ENCODE measurements around the gene PLCD1.
"Not testable (repeated sequence)": the region's sequence is repeated elsewhere in the genome, so short reads cannot be mapped to it uniquely, and the experiment has no call there.

The PLCD1 gene

GRCh38 chr3:38029400-38030125 lies at the start of gene PLCD1:
Gene PLCD1, minus strand, starts transcription at chr3:38029642. Its CDS starts 103 bp downstream, at chr3:38029539.
- Histone ChIP-seq H3K36me3 (ENCODE audit: insufficient read depth, low read length) (no peaks in the 10 kb centered on the region), H2AFZ (ENCODE audit: low read length, unreplicated experiment) (peak within 1 kb of the TSS; percentile 55), H3K27me3 (ENCODE audit: insufficient read depth, low read length) (no peaks in the 10 kb centered on the region), H3K79me2 (ENCODE audit: control insufficient read depth, insufficient read depth, low read length, unreplicated experiment) (no peaks in the 10 kb centered on the region), H3K27ac (ENCODE audit: low read depth, low read length) (peak within 1 kb of the TSS; percentile 65; the same call in 1 of the 2 replicates), H3K4me1 (ENCODE audit: control insufficient read depth, insufficient read depth, low read length, unreplicated experiment) (peaks cover 31% of the 10 kb centered on the region), H3K4me3 (ENCODE audit: low read depth, low read length) (peak within 1 kb of the TSS; percentile 80)

GRCh38 chr3:38077073-38077472 lies 47.6 kb upstream of the PLCD1 start:
- not testable (repeated sequence) for H3K4me3 ChIP-seq (ENCODE audit: low read depth, low read length); H3K79me2 ChIP-seq (ENCODE audit: control insufficient read depth, insufficient read depth, low read length, unreplicated experiment); H3K36me3 ChIP-seq (ENCODE audit: insufficient read depth, low read length); H3K27me3 ChIP-seq (ENCODE audit: insufficient read depth, low read length); H3K27ac ChIP-seq (ENCODE audit: low read depth, low read length); H2AFZ ChIP-seq (ENCODE audit: low read length, unreplicated experiment); H3K4me1 ChIP-seq (ENCODE audit: control insufficient read depth, insufficient read depth, low read length, unreplicated experiment)

DNA sequence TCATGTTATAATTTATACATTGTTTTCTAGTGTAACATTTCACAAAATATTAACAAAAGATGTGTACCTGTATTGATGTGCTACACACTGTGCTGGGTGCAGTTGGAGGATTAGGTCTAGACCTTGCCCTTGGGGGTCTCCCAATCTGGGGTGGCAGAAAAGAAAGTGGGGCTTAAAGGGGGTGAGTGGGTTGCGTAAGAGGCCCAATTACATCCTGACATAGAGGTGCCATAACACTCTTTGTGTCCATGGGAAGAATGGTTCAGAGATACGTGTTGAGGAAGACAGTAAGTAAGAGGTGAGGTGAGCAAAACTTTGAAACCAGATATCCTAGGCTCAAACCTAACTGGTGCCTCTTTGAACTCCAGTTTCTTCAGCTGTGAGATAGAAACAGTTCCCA lies 40.6 kb upstream of the PLCD1 start:
- Histone ChIP-seq H3K27me3 (ENCODE audit: insufficient read depth, low read length) (peaks cover 37% of the 10 kb centered on the region), H2AFZ (ENCODE audit: low read length, unreplicated experiment) (no peak overlapping the region), H3K4me1 (ENCODE audit: control insufficient read depth, insufficient read depth, low read length, unreplicated experiment) (no peaks in the 10 kb centered on the region), H3K36me3 (ENCODE audit: insufficient read depth, low read length) (no peaks in the 10 kb centered on the region), H3K4me3 (ENCODE audit: low read depth, low read length) (no peak overlapping the region), H3K79me2 (ENCODE audit: control insufficient read depth, insufficient read depth, low read length, unreplicated experiment) (no peaks in the 10 kb centered on the region), H3K27ac (ENCODE audit: low read depth, low read length) (no peak overlapping the region)

DNA sequence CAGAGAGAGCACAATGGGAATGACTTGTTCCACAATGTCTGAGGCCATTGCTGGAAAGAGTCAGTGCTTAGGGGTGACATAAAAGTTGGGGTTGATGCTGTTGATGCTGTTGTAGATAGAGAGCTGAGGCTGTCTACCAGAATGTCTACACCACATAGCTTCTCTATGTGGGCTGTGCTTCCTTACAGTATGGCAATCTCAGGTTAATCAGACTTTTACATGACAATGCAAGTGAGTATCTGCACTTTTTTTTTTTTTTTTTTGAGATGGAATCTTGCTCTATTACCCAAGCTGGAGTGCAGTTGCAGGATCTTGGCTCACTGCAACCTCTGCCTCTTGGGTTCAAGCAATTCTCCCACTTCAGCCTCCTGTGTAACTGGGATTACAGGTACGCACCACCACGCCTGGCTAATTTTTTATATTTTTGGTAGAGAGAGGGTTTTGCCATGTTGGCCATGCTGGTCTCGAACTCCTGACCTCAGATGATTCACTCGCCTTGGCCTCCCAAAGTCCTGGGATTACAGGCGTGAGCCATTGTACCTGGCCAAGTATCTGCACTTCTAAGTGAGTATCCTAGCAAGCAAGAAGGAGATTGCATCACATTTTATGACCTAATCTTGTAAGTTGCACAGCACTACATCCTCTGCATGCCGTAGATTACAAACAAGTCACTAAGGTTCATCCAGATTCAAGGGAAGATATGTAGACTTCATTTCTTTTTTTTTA lies 38.2 kb upstream of the PLCD1 start:
- Histone ChIP-seq H3K36me3 (ENCODE audit: insufficient read depth, low read length) (no peaks in the 10 kb centered on the region), H3K27me3 (ENCODE audit: insufficient read depth, low read length) (peaks cover 43% of the 10 kb centered on the region), H3K4me1 (ENCODE audit: control insufficient read depth, insufficient read depth, low read length, unreplicated experiment) (no peaks in the 10 kb centered on the region), H3K79me2 (ENCODE audit: control insufficient read depth, insufficient read depth, low read length, unreplicated experiment) (no peaks in the 10 kb centered on the region), H2AFZ (ENCODE audit: low read length, unreplicated experiment) (no peak overlapping the region), H3K27ac (ENCODE audit: low read depth, low read length) (no peak overlapping the region), H3K4me3 (ENCODE audit: low read depth, low read length) (no peak overlapping the region)

DNA sequence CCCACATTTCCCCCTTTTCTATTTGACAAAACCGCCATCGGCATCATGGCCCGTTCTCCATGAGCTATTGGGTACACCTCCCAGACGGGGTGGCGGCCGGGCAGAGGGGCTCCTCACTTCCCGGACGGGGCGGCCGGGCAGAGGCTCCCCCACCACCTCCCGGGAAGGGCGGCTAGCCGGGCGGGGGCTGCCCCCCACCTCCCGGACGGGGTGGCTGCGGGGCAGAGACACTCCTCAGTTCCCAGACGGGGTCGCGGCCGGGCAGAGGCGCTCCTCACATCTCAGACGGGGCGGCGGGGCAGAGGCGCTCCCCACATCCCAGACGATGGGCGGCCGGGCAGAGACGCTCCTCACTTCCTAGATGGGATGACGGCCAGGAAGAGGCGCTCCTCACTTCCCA lies 35.0 kb upstream of the PLCD1 start:
- peaks cover 63% of the 10 kb centered on the region for H3K27me3 ChIP-seq (ENCODE audit: insufficient read depth, low read length)
- H3K4me3 ChIP-seq (ENCODE audit: low read depth, low read length); H2AFZ ChIP-seq (ENCODE audit: low read length, unreplicated experiment); H3K27ac ChIP-seq (ENCODE audit: low read depth, low read length); H3K36me3 ChIP-seq (ENCODE audit: insufficient read depth, low read length); H3K79me2 ChIP-seq (ENCODE audit: control insufficient read depth, insufficient read depth, low read length, unreplicated experiment); H3K4me1 ChIP-seq (ENCODE audit: control insufficient read depth, insufficient read depth, low read length, unreplicated experiment): not testable (repeated sequence)

GRCh38 chr3:38062809-38063208 lies 33.4 kb upstream of the PLCD1 start:
- Histone ChIP-seq H3K27me3 (ENCODE audit: insufficient read depth, low read length) (peaks cover 68% of the 10 kb centered on the region), H3K4me1 (ENCODE audit: control insufficient read depth, insufficient read depth, low read length, unreplicated experiment) (no peaks in the 10 kb centered on the region), H3K79me2 (ENCODE audit: control insufficient read depth, insufficient read depth, low read length, unreplicated experiment) (no peaks in the 10 kb centered on the region)

DNA sequence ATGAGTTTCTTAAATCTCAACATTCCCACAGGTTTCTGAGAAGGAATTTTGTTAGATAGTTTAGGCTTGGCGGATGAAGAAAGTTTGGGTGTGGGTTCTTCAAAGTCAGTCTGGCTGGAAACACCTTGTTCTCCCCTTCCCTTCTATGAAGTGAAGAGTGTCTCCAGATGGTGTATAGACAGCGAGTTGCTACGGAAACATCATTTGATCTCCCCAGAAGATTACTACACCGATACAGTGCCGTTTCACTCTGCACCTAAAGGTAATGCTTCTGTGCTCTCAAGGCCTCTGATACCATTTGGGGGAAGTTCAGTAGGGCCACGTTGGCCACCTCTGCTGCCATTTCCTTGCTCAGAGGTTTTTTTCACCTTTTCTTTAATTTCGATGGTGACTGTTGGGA lies 30.1 kb upstream of the PLCD1 start:
- no peaks in the 10 kb centered on the region for H3K4me1 ChIP-seq (ENCODE audit: control insufficient read depth, insufficient read depth, low read length, unreplicated experiment)
- no peak overlapping the region for H3K27ac ChIP-seq (ENCODE audit: low read depth, low read length)
- H3K27me3 ChIP-seq (ENCODE audit: insufficient read depth, low read length): peaks cover 43% of the 10 kb centered on the region
- no peak overlapping the region for H3K4me3 ChIP-seq (ENCODE audit: low read depth, low read length)
- H2AFZ ChIP-seq (ENCODE audit: low read length, unreplicated experiment): no peak overlapping the region
- H3K36me3 ChIP-seq (ENCODE audit: insufficient read depth, low read length): no peaks in the 10 kb centered on the region
- no peaks in the 10 kb centered on the region for H3K79me2 ChIP-seq (ENCODE audit: control insufficient read depth, insufficient read depth, low read length, unreplicated experiment)

More at GRCh38 chr3:38062809-38063208, 33.4 kb upstream of the PLCD1 start:
- no peak overlapping the region for H3K27ac ChIP-seq (ENCODE audit: low read depth, low read length)
- no peak overlapping the region for H2AFZ ChIP-seq (ENCODE audit: low read length, unreplicated experiment)
- H3K36me3 ChIP-seq (ENCODE audit: insufficient read depth, low read length): no peaks in the 10 kb centered on the region
- no peak overlapping the region for H3K4me3 ChIP-seq (ENCODE audit: low read depth, low read length)

DNA sequence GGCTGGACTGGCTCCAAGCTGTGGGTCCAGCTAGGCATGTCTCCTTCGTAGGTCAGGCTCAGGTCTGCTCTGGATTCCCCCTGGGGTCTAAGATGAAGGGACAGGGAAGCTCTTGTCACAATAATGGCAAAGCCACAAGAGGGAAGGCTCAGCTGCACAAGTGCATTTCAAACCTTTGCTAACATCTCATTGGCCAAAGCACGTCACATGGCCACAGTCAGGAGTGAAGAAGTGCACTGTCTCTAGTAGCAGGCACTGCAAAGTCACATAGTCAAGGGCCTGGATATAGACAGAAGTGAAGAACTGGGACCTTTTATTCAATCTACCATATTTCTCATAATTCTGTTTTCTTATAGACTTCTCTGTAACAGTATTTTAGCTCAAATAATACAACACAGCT lies 29.7 kb upstream of the PLCD1 start:
- Histone ChIP-seq H3K4me1 (ENCODE audit: control insufficient read depth, insufficient read depth, low read length, unreplicated experiment) (no peaks in the 10 kb centered on the region), H3K79me2 (ENCODE audit: control insufficient read depth, insufficient read depth, low read length, unreplicated experiment) (no peaks in the 10 kb centered on the region), H3K27me3 (ENCODE audit: insufficient read depth, low read length) (peaks cover 43% of the 10 kb centered on the region), H3K27ac (ENCODE audit: low read depth, low read length) (no peak overlapping the region), H3K36me3 (ENCODE audit: insufficient read depth, low read length) (no peaks in the 10 kb centered on the region), H3K4me3 (ENCODE audit: low read depth, low read length) (no peak overlapping the region), H2AFZ (ENCODE audit: low read length, unreplicated experiment) (no peak overlapping the region)

DNA sequence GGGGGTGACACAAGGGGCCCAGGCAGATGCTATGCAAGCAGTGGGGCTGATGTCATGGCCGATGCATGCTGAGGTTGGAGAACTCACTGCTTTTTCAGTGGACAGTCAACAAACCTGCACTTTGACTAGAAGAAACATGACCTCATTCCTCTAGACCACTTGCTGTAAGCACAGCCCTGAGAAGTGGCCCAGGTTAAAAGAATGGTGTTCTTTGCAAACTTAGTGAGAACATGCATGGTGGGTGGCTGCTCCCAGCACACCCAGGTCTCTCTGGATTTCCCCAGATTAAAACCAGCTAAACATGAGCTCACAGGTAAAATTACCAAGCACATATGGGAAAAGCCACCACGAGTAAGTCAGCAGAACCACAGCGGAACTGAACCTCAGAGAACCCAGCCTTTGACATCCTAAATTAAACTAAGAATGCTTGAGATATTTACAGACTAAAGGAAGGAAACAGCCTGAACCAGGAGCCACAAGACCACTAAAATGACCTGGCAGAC lies 25.1 kb upstream of the PLCD1 start:
- H3K36me3 ChIP-seq (ENCODE audit: insufficient read depth, low read length): no peaks in the 10 kb centered on the region
- H3K27ac ChIP-seq (ENCODE audit: low read depth, low read length): no peak overlapping the region
- H3K4me3 ChIP-seq (ENCODE audit: low read depth, low read length): no peak overlapping the region
- H3K79me2 ChIP-seq (ENCODE audit: control insufficient read depth, insufficient read depth, low read length, unreplicated experiment): no peaks in the 10 kb centered on the region
- no peak overlapping the region for H2AFZ ChIP-seq (ENCODE audit: low read length, unreplicated experiment)
- H3K27me3 ChIP-seq (ENCODE audit: insufficient read depth, low read length): peaks cover 12% of the 10 kb centered on the region
- H3K4me1 ChIP-seq (ENCODE audit: control insufficient read depth, insufficient read depth, low read length, unreplicated experiment): no peaks in the 10 kb centered on the region

- H3K27ac ChIP-seq (ENCODE audit: low read depth, low read length); H2AFZ ChIP-seq (ENCODE audit: low read length, unreplicated experiment); H3K4me3 ChIP-seq (ENCODE audit: low read depth, low read length); H3K27me3 ChIP-seq (ENCODE audit: insufficient read depth, low read length); H3K4me1 ChIP-seq (ENCODE audit: control insufficient read depth, insufficient read depth, low read length, unreplicated experiment); H3K36me3 ChIP-seq (ENCODE audit: insufficient read depth, low read length); H3K79me2 ChIP-seq (ENCODE audit: control insufficient read depth, insufficient read depth, low read length, unreplicated experiment): not testable (repeated sequence)
Measured at GRCh38 chr3:38053813-38054498, 24.5 kb upstream of the PLCD1 start.

Data from ACC112 (cell line).